Natural killer cell (primary cell): ENCODE data around the gene DACH1. TPM values are rescaled to one million over a fixed set of nuclear protein-coding genes. Genes with fewer than 3 reads are reported as not detected.
"Not testable (repeated sequence)": the region's sequence is repeated elsewhere in the genome, so short reads cannot be mapped to it uniquely, and the experiment has no call there.

Experiments used
- ATAC-seq, 3 donors: fragments of 150-1000 bp in 2 of 3; fragments of 200-7000 bp in 1 of 3; cut with Tn5 transposase; 1 replicate in 1 of 3; 2 replicates in 2 of 3; pipeline ENCODE4 v1.10.0; 2021; ENCODE audit warnings: mild to moderate bottlenecking in 2 of 3, moderate library complexity in 2 of 3
- DNase-seq, 2 donors: peaks; one replicate each; pipeline versions ENCODE4 v3.0.0 to v3.0.0-alpha.2; 2013 to 2021; ENCODE audit warnings: mixed read lengths in 1 of 2
- H3K27ac ChIP-seq: one replicate; pipeline ENCODE4 v1.5.1; 2013; ENCODE audit warnings: mild to moderate bottlenecking, low read length
- H3K27me3 ChIP-seq: one replicate; pipeline ENCODE4 v1.6.1; 2013; ENCODE audit warnings: low read length; ENCODE audit not compliant: control insufficient read depth, insufficient read depth
- H3K36me3 ChIP-seq: one replicate; pipeline ENCODE4 v1.6.1; 2013; ENCODE audit warnings: low read length; ENCODE audit not compliant: control insufficient read depth, insufficient read depth
- H3K4me1 ChIP-seq: one replicate; pipeline ENCODE4 v1.6.1; 2013; ENCODE audit warnings: low read length; ENCODE audit not compliant: control insufficient read depth, insufficient read depth
- H3K4me3 ChIP-seq: one replicate; pipeline ENCODE4 v1.5.1; 2013; ENCODE audit warnings: low read length
- H3K9me3 ChIP-seq: one replicate; pipeline ENCODE4 v1.6.1; 2013; ENCODE audit warnings: low read length; ENCODE audit not compliant: control insufficient read depth, insufficient read depth
- H3K27ac Mint-ChIP-seq, 2 donors: one replicate each; pipeline ENCODE4 v1.8.0; 2022; ENCODE audit warnings: mild to moderate bottlenecking in 2 of 2, mixed read lengths in 2 of 2, moderate library complexity in 1 of 2
- H3K27me3 Mint-ChIP-seq, 2 donors: one replicate each; pipeline ENCODE4 v1.8.0; 2022; ENCODE audit warnings: low read depth in 2 of 2, mixed read lengths in 2 of 2
- H3K36me3 Mint-ChIP-seq: one replicate; pipeline ENCODE4 v1.8.0; 2022; ENCODE audit warnings: mixed read lengths
- H3K4me1 Mint-ChIP-seq, 2 donors: one replicate each; pipeline ENCODE4 v1.8.0; 2022; ENCODE audit warnings: mixed read lengths in 2 of 2
- H3K4me3 Mint-ChIP-seq: one replicate; pipeline ENCODE4 v1.8.0; 2022; ENCODE audit warnings: mild to moderate bottlenecking, moderate library complexity, mixed read lengths
- H3K9me3 Mint-ChIP-seq, 2 donors: one replicate each; pipeline ENCODE4 v1.8.0; 2022; ENCODE audit warnings: mixed read lengths in 2 of 2
- WGBS: methylation state at CpG from one replicate; pipeline ENCODE4 v1.1.7; 2013; ENCODE audit warnings: missing lambda C conversion rate; ENCODE audit not compliant: insufficient coverage; 5-methylcytosine and 5-hydroxymethylcytosine counted together
- intact Hi-C: fragments of 100-400 bp; cut with micrococcal nuclease; formaldehyde crosslinking; loops from one replicate; pipeline ENCODE4 v1.14.2; 2022
- total RNA-seq, 4 donors: library from RNA; stranded (reverse); fragments of 120-200 nt in 1 of 4; gene quantifications; one replicate each; pipeline versions ENCODE4 v1.2.3 to v1.2.4, GENCODE V29; 2013 to 2022
- TF ChIP-seq, protein P1 (sequence below): fragments of 200-600 bp; IDR thresholded peaks from one replicate; pipeline ENCODE4 v1.8.0; 2022; ENCODE audit warnings: antibody characterized with exemption

DACH1 gene
- total RNA-seq, 3 donors from 2014 or later (not counting 1 experiment from before 2014, with no cell fraction given) = 0.29 to 2.3 (median 0.49) TPM

DNA sequence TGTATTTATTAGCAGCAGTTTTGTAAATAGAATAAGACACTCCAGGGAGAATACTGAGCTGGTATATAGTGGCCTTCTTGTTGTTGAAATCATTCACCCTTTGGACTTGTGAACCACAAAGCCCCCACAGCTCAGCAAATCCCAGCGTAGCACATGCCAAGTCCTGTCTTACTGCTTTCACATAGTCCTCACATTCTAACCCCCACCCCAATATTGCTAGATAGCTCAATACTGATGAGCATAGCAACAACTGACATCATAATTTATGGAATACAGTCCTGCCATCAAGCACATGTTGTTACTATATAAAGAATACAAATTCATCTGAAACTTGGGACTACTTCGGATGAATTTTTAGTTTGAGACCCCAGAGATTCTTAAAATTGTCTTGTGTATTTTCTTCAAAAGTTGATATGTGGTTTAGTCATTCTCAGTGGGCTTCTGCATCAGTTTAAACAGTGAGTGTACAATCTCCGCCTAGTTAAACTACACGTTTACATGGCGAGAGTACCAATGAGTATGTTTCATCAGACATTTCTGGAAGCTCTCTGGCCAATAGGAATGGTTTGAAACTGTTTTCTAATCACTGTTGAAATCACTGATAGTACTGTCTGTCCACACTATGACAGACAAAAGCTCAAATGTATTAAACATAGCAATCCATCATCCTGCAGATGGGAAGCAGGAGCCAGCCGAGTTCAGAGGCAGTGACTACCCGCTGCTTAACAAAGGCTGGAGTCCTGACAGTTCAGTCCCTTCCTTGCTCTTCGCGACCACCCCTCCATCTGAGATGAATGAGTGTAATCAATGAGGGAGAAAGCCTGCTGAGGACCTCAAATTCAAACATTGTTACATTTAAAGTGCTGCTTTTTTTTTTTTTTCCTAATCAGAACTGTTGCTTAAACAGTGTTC, 15.2 kb downstream of the DACH1 start:
- 89% methylated on average over 9 of the region's 9 CpGs for WGBS
- no peak overlapping the region for H3K27ac Mint-ChIP-seq

DNA sequence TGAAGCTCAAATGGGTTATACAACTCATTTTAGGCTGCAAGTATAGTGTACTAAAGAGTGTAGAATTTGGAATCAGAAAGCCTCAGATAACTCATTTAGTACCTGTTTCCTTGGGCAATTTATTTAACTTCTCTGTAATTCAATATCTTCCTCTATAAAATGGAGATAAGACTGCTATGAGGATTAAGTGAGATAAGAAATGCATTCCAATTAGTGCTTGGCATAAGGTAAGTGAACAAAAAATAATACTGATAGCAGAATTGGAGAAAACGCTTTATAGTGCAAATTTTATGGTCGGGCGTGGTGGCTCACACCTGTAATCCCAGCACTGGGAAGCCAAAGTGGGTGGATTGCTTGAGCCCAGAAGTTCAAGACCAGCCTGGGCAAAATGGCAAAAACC, 25.0 kb downstream of the DACH1 start:
- H3K27ac ChIP-seq = no peak overlapping the region
- WGBS = 88% methylated on average over 3 of the region's 3 CpGs
- H3K27me3 ChIP-seq = no peaks in the 10 kb centered on the region
- H3K9me3 ChIP-seq = no peaks in the 10 kb centered on the region
- no peaks in the 10 kb centered on the region for H3K36me3 ChIP-seq
- no peaks in the 10 kb centered on the region for H3K36me3 Mint-ChIP-seq
- no peaks in the 10 kb centered on the region for H3K4me1 Mint-ChIP-seq
- no peaks in the 10 kb centered on the region for H3K4me1 ChIP-seq
- TF ChIP-seq, protein P1, sequence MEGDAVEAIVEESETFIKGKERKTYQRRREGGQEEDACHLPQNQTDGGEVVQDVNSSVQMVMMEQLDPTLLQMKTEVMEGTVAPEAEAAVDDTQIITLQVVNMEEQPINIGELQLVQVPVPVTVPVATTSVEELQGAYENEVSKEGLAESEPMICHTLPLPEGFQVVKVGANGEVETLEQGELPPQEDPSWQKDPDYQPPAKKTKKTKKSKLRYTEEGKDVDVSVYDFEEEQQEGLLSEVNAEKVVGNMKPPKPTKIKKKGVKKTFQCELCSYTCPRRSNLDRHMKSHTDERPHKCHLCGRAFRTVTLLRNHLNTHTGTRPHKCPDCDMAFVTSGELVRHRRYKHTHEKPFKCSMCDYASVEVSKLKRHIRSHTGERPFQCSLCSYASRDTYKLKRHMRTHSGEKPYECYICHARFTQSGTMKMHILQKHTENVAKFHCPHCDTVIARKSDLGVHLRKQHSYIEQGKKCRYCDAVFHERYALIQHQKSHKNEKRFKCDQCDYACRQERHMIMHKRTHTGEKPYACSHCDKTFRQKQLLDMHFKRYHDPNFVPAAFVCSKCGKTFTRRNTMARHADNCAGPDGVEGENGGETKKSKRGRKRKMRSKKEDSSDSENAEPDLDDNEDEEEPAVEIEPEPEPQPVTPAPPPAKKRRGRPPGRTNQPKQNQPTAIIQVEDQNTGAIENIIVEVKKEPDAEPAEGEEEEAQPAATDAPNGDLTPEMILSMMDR = no peak
- no peak overlapping the region for H3K4me3 ChIP-seq
- DNase-seq (no peak), ATAC-seq (no peak)
- H3K9me3 Mint-ChIP-seq = peaks cover 0 to 2% of the 10 kb centered on the region in 2 donors
- H3K27ac Mint-ChIP-seq = no peak overlapping the region
- H3K4me3 Mint-ChIP-seq = no peak overlapping the region
- no peaks in the 10 kb centered on the region for H3K27me3 Mint-ChIP-seq
- intact Hi-C loops = no loop called here

More for the DNA sequence above, 15.2 kb downstream of the DACH1 start:
- TF ChIP-seq, protein P1 = no peak
- no peak overlapping the region for H3K4me3 ChIP-seq
- H3K4me1 ChIP-seq = no peaks in the 10 kb centered on the region
- Mint-ChIP-seq H3K36me3 (no peaks in the 10 kb centered on the region), H3K9me3 (peaks cover 3% of the 10 kb centered on the region in 2 donors), H3K27me3 (no peaks in the 10 kb centered on the region), H3K4me1 (no peaks in the 10 kb centered on the region), H3K4me3 (no peak overlapping the region)
- ATAC-seq (no peak), DNase-seq (no peak)
- H3K27ac ChIP-seq = no peak overlapping the region
- no peaks in the 10 kb centered on the region for H3K27me3 ChIP-seq
- intact Hi-C loops = no loop called here
- H3K36me3 ChIP-seq = no peaks in the 10 kb centered on the region
- peaks cover 3% of the 10 kb centered on the region for H3K9me3 ChIP-seq

DNA sequence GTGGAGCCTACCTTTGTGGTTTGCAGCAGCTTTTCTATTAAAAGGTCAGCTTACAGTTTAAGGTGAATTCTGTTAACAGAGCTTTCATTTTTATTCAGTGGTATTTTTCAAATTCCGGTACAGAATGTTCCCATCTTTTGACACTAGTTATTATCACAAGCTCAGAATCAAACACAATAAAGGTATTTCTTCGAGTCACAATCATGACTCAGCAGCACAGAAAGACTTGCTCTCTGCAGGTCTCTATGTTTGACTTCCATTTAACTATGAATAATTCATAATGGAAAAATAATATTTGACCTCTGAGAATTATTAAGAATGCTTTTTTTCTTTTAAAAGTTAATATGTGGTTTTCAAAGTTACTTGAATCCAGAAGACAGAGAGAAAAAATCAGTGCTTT, 28.2 kb downstream of the DACH1 start:
- Mint-ChIP-seq H3K4me1 (no peaks in the 10 kb centered on the region), H3K27me3 (no peaks in the 10 kb centered on the region), H3K4me3 (no peak overlapping the region), H3K36me3 (no peaks in the 10 kb centered on the region), H3K9me3 (peaks cover 0 to 4% of the 10 kb centered on the region in 2 donors), H3K27ac (no peak overlapping the region)
- no peak for ATAC-seq
- Histone ChIP-seq H3K27me3 (no peaks in the 10 kb centered on the region), H3K36me3 (no peaks in the 10 kb centered on the region), H3K4me1 (no peaks in the 10 kb centered on the region), H3K9me3 (no peaks in the 10 kb centered on the region), H3K27ac (no peak overlapping the region), H3K4me3 (no peak overlapping the region)
- DNase-seq = no peak
- 11% methylated on average over 2 of the region's 2 CpGs for WGBS
- TF ChIP-seq, protein P1 = no peak
- intact Hi-C loops = no loop called here

GRCh38 chr13:71837582-71837981, 29.4 kb downstream of the DACH1 start:
- H3K4me1 Mint-ChIP-seq, H3K4me1 ChIP-seq, H3K36me3 ChIP-seq, ATAC-seq, DNase-seq, H3K27ac ChIP-seq, H3K4me3 ChIP-seq, H3K4me3 Mint-ChIP-seq, H3K27me3 Mint-ChIP-seq, H3K9me3 Mint-ChIP-seq, H3K36me3 Mint-ChIP-seq, H3K27me3 ChIP-seq, intact Hi-C loops, H3K27ac Mint-ChIP-seq, H3K9me3 ChIP-seq: not testable (repeated sequence)
- no CpG with 5 or more reads among the region's 5 CpGs for WGBS
